ENCODE data around the gene LGI2.

LGI2 gene

DNA sequence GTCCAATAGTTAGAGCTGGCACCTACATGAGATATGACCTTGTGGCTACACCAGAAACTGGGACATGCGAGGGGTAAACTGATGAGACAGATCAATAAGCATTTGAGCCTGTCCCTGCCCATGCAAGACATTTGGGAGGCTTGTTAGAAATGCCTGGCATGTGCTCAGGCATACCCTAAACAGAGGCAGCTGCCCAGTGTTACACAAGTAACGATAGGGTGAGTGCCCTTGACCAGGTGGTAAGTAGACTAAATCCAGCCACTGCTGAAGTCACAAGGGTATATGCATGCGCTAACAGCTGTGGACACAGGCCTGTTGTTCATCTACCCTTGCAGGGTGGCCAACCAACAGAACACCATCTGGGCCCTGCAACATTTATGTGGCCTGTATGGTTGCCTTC is 61.8 kb downstream of the LGI2 start:
- no peak overlapping the region for H3K4me3 ChIP-seq (ENCODE audit: low read length)
- DNase-seq (ENCODE audit: low read depth): no peak
- TF ChIP-seq, protein P1, sequence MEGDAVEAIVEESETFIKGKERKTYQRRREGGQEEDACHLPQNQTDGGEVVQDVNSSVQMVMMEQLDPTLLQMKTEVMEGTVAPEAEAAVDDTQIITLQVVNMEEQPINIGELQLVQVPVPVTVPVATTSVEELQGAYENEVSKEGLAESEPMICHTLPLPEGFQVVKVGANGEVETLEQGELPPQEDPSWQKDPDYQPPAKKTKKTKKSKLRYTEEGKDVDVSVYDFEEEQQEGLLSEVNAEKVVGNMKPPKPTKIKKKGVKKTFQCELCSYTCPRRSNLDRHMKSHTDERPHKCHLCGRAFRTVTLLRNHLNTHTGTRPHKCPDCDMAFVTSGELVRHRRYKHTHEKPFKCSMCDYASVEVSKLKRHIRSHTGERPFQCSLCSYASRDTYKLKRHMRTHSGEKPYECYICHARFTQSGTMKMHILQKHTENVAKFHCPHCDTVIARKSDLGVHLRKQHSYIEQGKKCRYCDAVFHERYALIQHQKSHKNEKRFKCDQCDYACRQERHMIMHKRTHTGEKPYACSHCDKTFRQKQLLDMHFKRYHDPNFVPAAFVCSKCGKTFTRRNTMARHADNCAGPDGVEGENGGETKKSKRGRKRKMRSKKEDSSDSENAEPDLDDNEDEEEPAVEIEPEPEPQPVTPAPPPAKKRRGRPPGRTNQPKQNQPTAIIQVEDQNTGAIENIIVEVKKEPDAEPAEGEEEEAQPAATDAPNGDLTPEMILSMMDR (conservative IDR thresholded peaks at IDR 0.05; ENCODE audit: low read depth, low read length): no peak

- DNase-seq (ENCODE audit: low read depth): no peak
- TF ChIP-seq, protein P1 (conservative IDR thresholded peaks at IDR 0.05; ENCODE audit: low read depth, low read length): no peak
- H3K4me3 ChIP-seq (ENCODE audit: low read length): no peak overlapping the region
Observed at GRCh38 chr4:24968278-24968677, 62.5 kb downstream of the LGI2 start.

DNA sequence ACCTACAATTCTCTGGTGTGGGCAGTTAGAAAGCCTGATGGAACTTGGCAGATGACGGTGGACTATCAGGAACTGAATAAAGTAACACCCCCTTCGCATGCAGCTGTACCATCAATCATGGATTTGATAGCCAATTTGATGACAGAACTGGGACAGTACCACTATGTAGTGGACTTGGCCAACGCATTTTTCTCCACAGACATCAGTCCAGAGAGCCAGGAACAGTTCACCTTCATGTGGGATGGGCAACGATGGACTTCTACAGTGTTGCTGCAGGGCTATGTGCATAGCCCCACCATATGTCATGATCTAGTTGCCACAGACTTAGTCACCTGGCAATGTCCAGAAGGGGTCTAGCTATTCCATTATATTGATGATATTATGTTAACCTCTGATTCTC is 63.4 kb downstream of the LGI2 start:
- no peak overlapping the region for H3K4me3 ChIP-seq (ENCODE audit: low read length)
- TF ChIP-seq, protein P1 (conservative IDR thresholded peaks at IDR 0.05; ENCODE audit: low read depth, low read length): no peak
- no peak for DNase-seq (ENCODE audit: low read depth)

GRCh38 chr4:24966076-24966475 is 64.7 kb downstream of the LGI2 start:
- TF ChIP-seq, protein P1 (conservative IDR thresholded peaks at IDR 0.05; ENCODE audit: low read depth, low read length): no peak
- DNase-seq (ENCODE audit: low read depth): no peak
- H3K4me3 ChIP-seq (ENCODE audit: low read length): no peak overlapping the region

GRCh38 chr4:24965627-24966026 is 65.1 kb downstream of the LGI2 start:
- no peak overlapping the region for H3K4me3 ChIP-seq (ENCODE audit: low read length)
- no peak for DNase-seq (ENCODE audit: low read depth)
- TF ChIP-seq, protein P1 (conservative IDR thresholded peaks at IDR 0.05; ENCODE audit: low read depth, low read length): no peak

- no peak for DNase-seq (ENCODE audit: low read depth)
- H3K4me3 ChIP-seq (ENCODE audit: low read length): no peak overlapping the region
- TF ChIP-seq, protein P1 (conservative IDR thresholded peaks at IDR 0.05; ENCODE audit: low read depth, low read length): no peak
Observed at GRCh38 chr4:24963277-24963676, 67.5 kb downstream of the LGI2 start.

DNA sequence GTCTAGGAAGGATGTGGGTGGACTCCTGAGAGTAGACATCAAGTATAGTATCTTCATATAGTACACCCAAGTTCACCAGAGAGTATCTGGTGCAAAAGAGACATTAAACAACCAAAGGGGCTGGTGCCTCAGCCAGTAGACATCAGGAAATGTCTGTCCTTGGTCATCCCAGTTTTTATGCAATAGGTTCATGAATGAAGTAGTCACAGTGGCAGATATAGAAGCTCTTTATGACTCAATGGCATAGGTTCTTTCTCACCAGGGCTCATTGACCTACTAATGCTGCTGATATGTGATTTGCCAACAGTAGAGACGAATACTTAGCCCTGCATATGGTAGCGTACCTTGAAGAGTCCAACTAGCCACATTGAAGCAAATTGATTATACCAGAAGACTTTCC is 72.9 kb downstream of the LGI2 start:
- DNase-seq (ENCODE audit: low read depth): no peak
- TF ChIP-seq, protein P1 (conservative IDR thresholded peaks at IDR 0.05; ENCODE audit: low read depth, low read length): no peak

More for the DNA sequence above, 72.9 kb downstream of the LGI2 start:
- no peak overlapping the region for H3K4me3 ChIP-seq (ENCODE audit: low read length)

Data from retinal pigment epithelial cell (primary cell).